HK-2 (cell line): Measurements from ENCODE around the gene SMIM23.
"Not testable (repeated sequence)": the region's sequence is repeated elsewhere in the genome, so short reads cannot be mapped to it uniquely, and the experiment has no call there.

Source experiments
- DNase-seq: peaks from one replicate; pipeline ENCODE4 v3.0.0-alpha.2; 2018; ENCODE audit not compliant: unreplicated experiment

The SMIM23 gene

GRCh38 chr5:171773106-171773505, 12.5 kb upstream of the SMIM23 start:
- no peak for DNase-seq

GRCh38 chr5:171774418-171774817, 11.2 kb upstream of the SMIM23 start:
- no peak for DNase-seq

- DNase-seq = no peak
These were observed 9.4 kb upstream of the SMIM23 start for GRCh38 chr5:171776213-171776612.

- DNase-seq = no peak
These were observed 8.6 kb upstream of the SMIM23 start for GRCh38 chr5:171776770-171777759.

- not testable (repeated sequence) for DNase-seq
These were observed 3.9 kb upstream of the SMIM23 start for GRCh38 chr5:171781744-171782143.

- no peak for DNase-seq
These were observed 3.2 kb upstream of the SMIM23 start for GRCh38 chr5:171782332-171782966.

- no peak for DNase-seq
These were observed 2.6 kb upstream of the SMIM23 start for GRCh38 chr5:171783051-171783450.

GRCh38 chr5:171789353-171789752, 3.7 kb downstream of the SMIM23 start:
- no peak for DNase-seq

- DNase-seq = no peak
These were observed 4.8 kb downstream of the SMIM23 start for GRCh38 chr5:171790408-171790807.

- DNase-seq = no peak
These were observed 8.9 kb downstream of the SMIM23 start for GRCh38 chr5:171794470-171794960.

- DNase-seq = no peak
These were observed 9.8 kb downstream of the SMIM23 start for GRCh38 chr5:171795381-171795780.

- no peak for DNase-seq
These were observed 10.8 kb downstream of the SMIM23 start for GRCh38 chr5:171796436-171796835.

GRCh38 chr5:171797543-171797942, 11.9 kb downstream of the SMIM23 start:
- DNase-seq = no peak

- no peak for DNase-seq
These were observed 12.8 kb downstream of the SMIM23 start for GRCh38 chr5:171798418-171798817.

GRCh38 chr5:171801839-171802238, 16.2 kb downstream of the SMIM23 start:
- no peak for DNase-seq

- DNase-seq = no peak
These were observed 20.1 kb downstream of the SMIM23 start for GRCh38 chr5:171805746-171806145.

GRCh38 chr5:171806976-171807747, 21.5 kb downstream of the SMIM23 start:
- no peak for DNase-seq

GRCh38 chr5:171808453-171808852, 22.8 kb downstream of the SMIM23 start:
- DNase-seq = no peak

GRCh38 chr5:171808951-171809350, 23.3 kb downstream of the SMIM23 start:
- DNase-seq = no peak

GRCh38 chr5:171810227-171810626, 24.6 kb downstream of the SMIM23 start:
- DNase-seq = no peak

- no peak for DNase-seq
These were observed 27.7 kb downstream of the SMIM23 start for GRCh38 chr5:171813270-171813669.
